A549 (cell line): Measurements from ENCODE around the gene MTIF3. TPM values are rescaled to one million over a fixed set of nuclear protein-coding genes. Genes with fewer than 3 reads are reported as not detected.

Experiments
- ATAC-seq, 2 experiments: fragments of 200-7000 bp in 1 of 2; fragments of >200 bp in 1 of 2; cut with Nextera tagmentation in 1 of 2; cut with Tn5 transposase in 1 of 2; 3 replicates each; pipeline versions ENCODE4 v1.8.0 to v1.9.1; 2018 to 2020; ENCODE audit warnings: mild to moderate bottlenecking in 1 of 2, moderate library complexity in 1 of 2
- CTCF ChIA-PET: fragments of 300-600 bp; sonication (Branson Sonifier 250); formaldehyde crosslinking; extraction: SDS; loops from one replicate; lab custom pipeline; 2021; ENCODE audit warnings: antibody characterized with exemption, inconsistent platforms; lab: Yijun Ruan, JAX
- POLR2A ChIA-PET: fragments of 350-600 bp; formaldehyde crosslinking; extraction: SDS; loops from one replicate; lab custom pipeline; 2021; ENCODE audit warnings: antibody characterized with exemption, inconsistent platforms; lab: Yijun Ruan, JAX
- DNase-seq, 2 experiments: peaks; one replicate each; pipeline versions ENCODE4 v3.0.0 to v3.0.0-alpha.2; 2011 to 2016; ENCODE audit warnings: low read depth in 1 of 2, low spot score in 1 of 2
- FAIRE-seq: peaks from 2 replicates; lab custom pipeline; 2011; peaks lifted over from hg19 to GRCh38; lab: Jason Lieb, UNC
- H3K27ac ChIP-seq, 2 experiments: fragments of >200 bp; sonication (Bioruptor Twin); formaldehyde crosslinking; 3 replicates each; pipeline ENCODE4 v1.5.1; 2016 to 2017
- H3K4me1 ChIP-seq: fragments of >200 bp; sonication (Bioruptor Twin); formaldehyde crosslinking; 3 replicates; pipeline ENCODE4 v1.6.1; 2016
- H3K4me2 ChIP-seq: fragments of >200 bp; sonication (Bioruptor Twin); formaldehyde crosslinking; 3 replicates; pipeline ENCODE4 v1.6.1; 2016
- H3K4me3 ChIP-seq: fragments of >200 bp; sonication (Bioruptor Twin); formaldehyde crosslinking; 3 replicates; pipeline ENCODE4 v1.5.1; 2016
- H3K9me3 ChIP-seq: fragments of >200 bp; sonication (Bioruptor Twin); formaldehyde crosslinking; 3 replicates; pipeline ENCODE4 v1.6.1; 2016
- CBX8 ChIP-seq: fragments of 200-600 bp; sonication (generic); IDR thresholded peaks from 2 replicates; pipeline ENCODE4 v1.6.1; 2016
- CEBPB ChIP-seq, 2 experiments: fragments of >200 bp in 1 of 2; sonication (Bioruptor Twin) in 1 of 2; formaldehyde crosslinking in 1 of 2; IDR thresholded peaks; 2 replicates each; pipeline ENCODE4 v1.6.1; 2012 to 2016
- CHD4 ChIP-seq: fragments of 200-600 bp; sonication (generic); IDR thresholded peaks from 2 replicates; pipeline ENCODE4 v1.6.1; 2016; ENCODE audit warnings: antibody characterized with exemption, mild to moderate bottlenecking, borderline replicate concordance
- EHF ChIP-seq: fragments of 250-450 bp; sonication (Bioruptor Pico); IDR thresholded peaks from 2 replicates; pipeline ENCODE4 v1.5.0; 2020; ENCODE audit warnings: mild to moderate bottlenecking
- ESRRA ChIP-seq: fragments of 150-350 bp; IDR thresholded peaks from 2 replicates; pipeline ENCODE4 v1.6.1; 2014; ENCODE audit warnings: mild to moderate bottlenecking, low read length, borderline replicate concordance
- FOSB ChIP-seq: fragments of 250-450 bp; sonication (Bioruptor Pico); IDR thresholded peaks from 2 replicates; pipeline ENCODE4 v1.5.0; 2020; ENCODE audit warnings: mild to moderate bottlenecking, moderate library complexity
- HOXB13 ChIP-seq: fragments of 250-450 bp; sonication (Bioruptor Pico); IDR thresholded peaks from 2 replicates; pipeline ENCODE4 v1.5.0; 2020; ENCODE audit warnings: low read depth, mild to moderate bottlenecking, moderate library complexity
- JUNB ChIP-seq: fragments of >200 bp; sonication (Bioruptor Twin); formaldehyde crosslinking; IDR thresholded peaks from 2 replicates; pipeline ENCODE4 v1.6.1; 2016
- KDM1A ChIP-seq: fragments of 200-600 bp; sonication (generic); IDR thresholded peaks from 2 replicates; pipeline ENCODE4 v1.6.1; 2016; ENCODE audit warnings: low read depth, mild to moderate bottlenecking
- KDM5A ChIP-seq: fragments of 200-600 bp; sonication (generic); IDR thresholded peaks from 2 replicates; pipeline ENCODE4 v1.6.1; 2016; ENCODE audit warnings: antibody characterized with exemption, mild to moderate bottlenecking
- MYC ChIP-seq: IDR thresholded peaks from 2 replicates; pipeline ENCODE4 v1.6.1; 2012; ENCODE audit warnings: mild to moderate bottlenecking, inconsistent platforms, low read length, improper control_type of control experiment, borderline replicate concordance
- NR3C1 ChIP-seq: fragments of >200 bp; sonication (Bioruptor Twin); formaldehyde crosslinking; IDR thresholded peaks from 3 replicates; pipeline ENCODE4 v1.6.1; 2017
- PHF8 ChIP-seq: fragments of 200-600 bp; sonication (generic); IDR thresholded peaks from 2 replicates; pipeline ENCODE4 v1.6.1; 2016; ENCODE audit warnings: low read depth, mild to moderate bottlenecking, antibody characterized with exemption, moderate library complexity, borderline replicate concordance
- POLR2AphosphoS2 ChIP-seq: conservative IDR thresholded peaks from 2 replicates; pipeline ENCODE4 v1.6.1; 2012; ENCODE audit warnings: low read length, improper control_type of control experiment, inconsistent platforms
- RNF2 ChIP-seq: fragments of 200-600 bp; sonication (generic); IDR thresholded peaks from 2 replicates; pipeline ENCODE4 v1.6.1; 2016; ENCODE audit warnings: low read depth, mild to moderate bottlenecking, antibody characterized with exemption, moderate library complexity, borderline replicate concordance
- SMC3 ChIP-seq: fragments of >200 bp; sonication (Bioruptor Twin); formaldehyde crosslinking; IDR thresholded peaks from 3 replicates; pipeline ENCODE4 v1.6.1; 2018; ENCODE audit warnings: inconsistent platforms
- TFCP2L1 ChIP-seq: fragments of 250-450 bp; sonication (Bioruptor Pico); IDR thresholded peaks from 2 replicates; pipeline ENCODE4 v1.5.0; 2021; ENCODE audit warnings: mild to moderate bottlenecking
- ZNF302 ChIP-seq: fragments of 250-450 bp; sonication (Bioruptor Pico); IDR thresholded peaks from 2 replicates; pipeline ENCODE4 v1.9.0; 2021; ENCODE audit warnings: inconsistent platforms, mild to moderate bottlenecking, moderate library complexity
- WGBS: methylation state at CpG from one replicate; pipeline ENCODE4 v1.1.6; 2017; ENCODE audit errors: missing lambda C conversion rate; 5-methylcytosine and 5-hydroxymethylcytosine counted together
- polyA plus RNA-seq, 4 experiments: library from polyadenylated mRNA; depleted of rRNA in 3 of 4; stranded (reverse); fragments of >200 nt; fragmentation: RNase III in 1 of 4; extraction: RNeasy Plus Mini Kit Qiagen cat#74134 plus additional on column Dnase treatment in 1 of 4; gene quantifications; 2 replicates in 3 of 4; 3 replicates in 1 of 4; pipeline ENCODE4 v1.2.3, GENCODE V29; 2011 to 2017
- TF ChIP-seq, protein P1 (sequence below): fragments of >200 bp; sonication (Bioruptor Twin); formaldehyde crosslinking; IDR thresholded peaks from 2 replicates; pipeline ENCODE4 v1.6.1; 2016
- TF ChIP-seq, protein P2 (sequence below): fragments of >200 bp; sonication (Bioruptor Twin); formaldehyde crosslinking; IDR thresholded peaks from 3 replicates; pipeline ENCODE4 v1.6.1; 2016
- TF ChIP-seq, protein P3 (sequence below): IDR thresholded peaks from 2 replicates; pipeline ENCODE4 v1.6.1; 2012
- TF ChIP-seq, protein P4 (sequence below): IDR thresholded peaks from 2 replicates; pipeline ENCODE4 v1.6.1; 2012; ENCODE audit warnings: low read depth, borderline replicate concordance

The MTIF3 gene
- polyA plus RNA-seq, 2 of the 4 experiments (the other 2 are of a cell fraction): 31.7 to 61.8 TPM

DNA sequence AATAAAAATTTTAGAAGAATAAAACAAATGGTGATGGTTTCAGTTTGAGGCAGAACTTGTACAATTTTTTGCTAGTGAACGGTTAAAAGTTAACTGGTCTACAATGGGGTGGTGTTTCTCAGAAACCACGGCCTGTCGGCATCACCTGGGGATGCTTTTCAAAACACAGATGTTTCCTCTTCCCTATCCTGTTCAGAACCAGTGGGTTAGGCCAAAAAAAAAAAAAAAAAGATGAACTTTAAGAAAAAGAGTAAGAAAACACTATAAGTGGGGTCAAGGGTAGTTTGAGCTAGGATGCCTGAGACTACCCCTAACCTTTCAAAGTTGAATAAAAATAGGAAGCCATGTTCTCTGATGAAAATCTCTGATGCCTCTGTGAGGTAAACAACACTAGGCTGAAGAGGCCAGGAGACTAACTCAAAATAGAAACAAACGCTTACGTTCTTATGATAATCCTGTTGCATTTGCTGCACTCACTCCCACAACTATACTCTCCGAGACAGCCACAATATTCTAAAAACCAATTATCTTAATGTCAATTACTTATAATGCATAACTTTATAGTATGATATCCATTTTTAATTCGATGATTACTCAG is 3.3 kb downstream of the MTIF3 start:
- CTCF ChIA-PET: no interaction called here

DNA sequence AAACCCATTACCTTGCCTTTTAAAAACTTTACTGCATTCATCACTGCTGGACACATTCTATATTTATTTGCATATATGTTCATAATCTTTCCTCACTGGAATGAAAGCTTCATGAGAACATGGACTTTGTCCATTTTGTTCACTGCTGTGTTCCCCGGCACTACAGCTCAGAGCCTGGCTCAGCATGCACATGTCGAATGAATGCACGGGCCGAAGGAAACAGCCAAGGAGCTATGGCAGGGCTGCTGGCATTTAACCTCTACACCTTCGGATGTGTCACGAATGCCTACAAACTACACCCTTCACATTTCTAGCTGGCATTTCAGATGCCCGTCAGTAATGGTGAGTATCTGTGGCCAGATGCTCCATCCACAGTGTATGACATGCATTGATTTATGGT is 7.6 kb downstream of the MTIF3 start:
- 92% methylated on average over 7 of the region's 7 CpGs for WGBS
- H3K9me3 ChIP-seq: no peaks in the 10 kb centered on the region
- no peak overlapping the region for H3K4me3 ChIP-seq
- H3K4me2 ChIP-seq: no peak overlapping the region
- H3K4me1 ChIP-seq: no peaks in the 10 kb centered on the region
- no peak for FAIRE-seq
- no peak for TF ChIP-seq HOXB13 (CRISPR knock-in tag)
- TF ChIP-seq TFCP2L1 (CRISPR knock-in tag): no peak
- TF ChIP-seq CEBPB (IDR thresholded peaks at IDR 0.05): no peak
- TF ChIP-seq, protein P1, sequence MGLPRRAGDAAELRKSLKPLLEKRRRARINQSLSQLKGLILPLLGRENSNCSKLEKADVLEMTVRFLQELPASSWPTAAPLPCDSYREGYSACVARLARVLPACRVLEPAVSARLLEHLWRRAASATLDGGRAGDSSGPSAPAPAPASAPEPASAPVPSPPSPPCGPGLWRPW: no peak
- ATAC-seq: no peak
- ChIA-PET POLR2A (no interaction called here), CTCF (interaction anchor here (1.1 kb wide), 1 partner anchor 12 kb away, joined by 3 read pairs; no protein-coding TSS in a partner anchor)
- DNase-seq: no peak
- H3K27ac ChIP-seq: no peak overlapping the region

More for the DNA sequence above, 3.3 kb downstream of the MTIF3 start:
- FAIRE-seq (no peak), DNase-seq (no peak), ATAC-seq (no peak)
- WGBS: 84% methylated on average over 7 of the region's 7 CpGs
- TF ChIP-seq JUNB (no peak), EHF (no peak), POLR2AphosphoS2 (no peak), NR3C1 (no peak), TFCP2L1 (CRISPR knock-in tag) (no peak)
- H3K9me3 ChIP-seq: no peaks in the 10 kb centered on the region
- H3K27ac ChIP-seq: no peak overlapping the region
- no peak overlapping the region for H3K4me3 ChIP-seq
- H3K4me1 ChIP-seq: peaks cover 11% of the 10 kb centered on the region; the same call in 2 of the 3 replicates
- POLR2A ChIA-PET: no interaction called here
- no peak overlapping the region for H3K4me2 ChIP-seq

DNA sequence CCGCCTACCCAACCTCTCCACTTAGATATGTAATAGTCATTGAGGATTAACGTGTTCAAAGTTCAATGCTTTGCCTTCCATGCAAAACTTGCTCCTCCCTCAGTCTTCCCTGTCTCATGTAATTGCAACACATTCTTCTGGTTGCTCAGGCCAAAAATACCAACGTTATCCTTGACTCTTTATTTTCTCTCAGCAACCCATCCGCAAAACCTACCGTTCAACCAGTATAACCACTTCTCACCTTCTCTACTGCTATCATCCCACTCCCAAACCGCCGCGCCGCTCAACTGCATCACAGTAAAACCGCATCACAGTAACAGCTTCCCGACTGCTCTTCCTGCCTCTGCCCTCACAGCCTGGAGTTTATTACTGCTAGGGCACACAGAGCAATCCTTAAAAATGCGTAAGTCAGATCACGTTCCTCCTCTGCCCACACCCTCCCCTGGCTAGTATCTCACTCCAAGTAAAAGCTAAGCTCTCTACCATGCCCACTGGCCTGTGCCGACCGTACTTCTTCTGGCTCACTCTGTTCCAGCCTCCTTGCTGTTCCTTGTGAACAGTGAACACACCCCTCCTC is 8.2 kb downstream of the MTIF3 start:
- Histone ChIP-seq H3K4me2 (no peak overlapping the region), H3K9me3 (no peaks in the 10 kb centered on the region), H3K27ac (no peak overlapping the region), H3K4me1 (no peaks in the 10 kb centered on the region), H3K4me3 (no peak overlapping the region)
- POLR2A ChIA-PET: no interaction called here
- DNase-seq (no peak), ATAC-seq (no peak), FAIRE-seq (no peak)
- CTCF ChIA-PET: interaction anchor here (1.1 kb wide), 1 partner anchor 12 kb away, joined by 3 read pairs; no protein-coding TSS in a partner anchor
- TF ChIP-seq RNF2 (no peak), SMC3 (no peak), KDM1A (no peak), HOXB13 (CRISPR knock-in tag) (no peak), PHF8 (no peak), ZNF302 (no peak), MYC (no peak), FOSB (CRISPR knock-in tag) (no peak), EHF (no peak), KDM5A (no peak), ESRRA (no peak), CEBPB (IDR thresholded peaks at IDR 0.05) (no peak), CBX8 (no peak), CHD4 (no peak)
- TF ChIP-seq, protein P2, sequence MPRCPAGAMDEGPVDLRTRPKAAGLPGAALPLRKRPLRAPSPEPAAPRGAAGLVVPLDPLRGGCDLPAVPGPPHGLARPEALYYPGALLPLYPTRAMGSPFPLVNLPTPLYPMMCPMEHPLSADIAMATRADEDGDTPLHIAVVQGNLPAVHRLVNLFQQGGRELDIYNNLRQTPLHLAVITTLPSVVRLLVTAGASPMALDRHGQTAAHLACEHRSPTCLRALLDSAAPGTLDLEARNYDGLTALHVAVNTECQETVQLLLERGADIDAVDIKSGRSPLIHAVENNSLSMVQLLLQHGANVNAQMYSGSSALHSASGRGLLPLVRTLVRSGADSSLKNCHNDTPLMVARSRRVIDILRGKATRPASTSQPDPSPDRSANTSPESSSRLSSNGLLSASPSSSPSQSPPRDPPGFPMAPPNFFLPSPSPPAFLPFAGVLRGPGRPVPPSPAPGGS: no peak
- TF ChIP-seq, protein P3, sequence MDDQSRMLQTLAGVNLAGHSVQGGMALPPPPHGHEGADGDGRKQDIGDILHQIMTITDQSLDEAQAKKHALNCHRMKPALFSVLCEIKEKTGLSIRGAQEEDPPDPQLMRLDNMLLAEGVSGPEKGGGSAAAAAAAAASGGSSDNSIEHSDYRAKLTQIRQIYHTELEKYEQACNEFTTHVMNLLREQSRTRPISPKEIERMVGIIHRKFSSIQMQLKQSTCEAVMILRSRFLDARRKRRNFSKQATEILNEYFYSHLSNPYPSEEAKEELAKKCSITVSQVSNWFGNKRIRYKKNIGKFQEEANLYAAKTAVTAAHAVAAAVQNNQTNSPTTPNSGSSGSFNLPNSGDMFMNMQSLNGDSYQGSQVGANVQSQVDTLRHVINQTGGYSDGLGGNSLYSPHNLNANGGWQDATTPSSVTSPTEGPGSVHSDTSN: no peak
- TF ChIP-seq, protein P4, sequence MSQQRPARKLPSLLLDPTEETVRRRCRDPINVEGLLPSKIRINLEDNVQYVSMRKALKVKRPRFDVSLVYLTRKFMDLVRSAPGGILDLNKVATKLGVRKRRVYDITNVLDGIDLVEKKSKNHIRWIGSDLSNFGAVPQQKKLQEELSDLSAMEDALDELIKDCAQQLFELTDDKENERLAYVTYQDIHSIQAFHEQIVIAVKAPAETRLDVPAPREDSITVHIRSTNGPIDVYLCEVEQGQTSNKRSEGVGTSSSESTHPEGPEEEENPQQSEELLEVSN: no peak
- WGBS: 91% methylated on average over 15 of the region's 15 CpGs
